MCF 10A (cell line): ENCODE data around the gene UBE2L6. TPM values are rescaled to one million over a fixed set of nuclear protein-coding genes. Genes with fewer than 3 reads are reported as not detected.
A peak's percentile ranks its signal among the peaks of the same experiment; 100 is the strongest.

Source experiments
- BruUV-seq: library from RNA; stranded (reverse); fragments of 400-500 nt; replicated peaks from 2 replicates; lab custom pipeline; 2021; lab: Mats Ljungman, UMichigan
- CTCF ChIA-PET: fragments of 300-600 bp; sonication (Branson Sonifier 250); formaldehyde crosslinking; extraction: SDS; loops from one replicate; lab custom pipeline; 2021; ENCODE audit warnings: antibody characterized with exemption, inconsistent platforms; lab: Yijun Ruan, JAX
- POLR2A ChIA-PET: fragments of 300-600, 350-650 bp; sonication (Branson Sonifier 250); formaldehyde crosslinking; extraction: SDS; loops from one replicate; lab custom pipeline; 2020; ENCODE audit warnings: antibody characterized with exemption, inconsistent platforms; lab: Yijun Ruan, JAX
- DNase-seq: peaks from one replicate; pipeline ENCODE4 v3.0.0-alpha.2; 2018; ENCODE audit not compliant: unreplicated experiment
- H3K27ac Mint-ChIP-seq: one replicate; pipeline ENCODE4 v1.8.0; 2022; ENCODE audit warnings: mild to moderate bottlenecking, low read depth, mixed read lengths; ENCODE audit not compliant: unreplicated experiment
- H3K27me3 Mint-ChIP-seq: one replicate; pipeline ENCODE4 v1.8.0; 2022; ENCODE audit warnings: mixed read lengths; ENCODE audit not compliant: insufficient read depth, unreplicated experiment
- H3K36me3 Mint-ChIP-seq: one replicate; pipeline ENCODE4 v1.8.0; 2022; ENCODE audit warnings: mild to moderate bottlenecking, moderate library complexity, mixed read lengths; ENCODE audit not compliant: insufficient read depth, unreplicated experiment
- H3K4me1 Mint-ChIP-seq: one replicate; pipeline ENCODE4 v1.8.0; 2022; ENCODE audit warnings: mixed read lengths; ENCODE audit not compliant: insufficient read depth, unreplicated experiment
- H3K4me3 Mint-ChIP-seq: one replicate; pipeline ENCODE4 v1.8.0; 2022; ENCODE audit warnings: mild to moderate bottlenecking, moderate library complexity, mixed read lengths; ENCODE audit not compliant: unreplicated experiment
- H3K9me3 Mint-ChIP-seq: one replicate; pipeline ENCODE4 v1.8.0; 2022; ENCODE audit warnings: mixed read lengths; ENCODE audit not compliant: unreplicated experiment
- intact Hi-C: fragments of 100-400 bp; cut with micrococcal nuclease; formaldehyde crosslinking; loops from 2 replicates; pipeline ENCODE4 v1.14.1; 2022
- total RNA-seq: library from RNA; stranded (reverse); gene quantifications from 2 replicates; pipeline ENCODE4 v1.2.3, GENCODE V29; 2022
- TF ChIP-seq, protein P1 (sequence below): fragments of 200-600 bp; IDR thresholded peaks from one replicate; pipeline ENCODE4 v1.8.0; 2022; ENCODE audit warnings: antibody characterized with exemption, mild to moderate bottlenecking; ENCODE audit not compliant: unreplicated experiment

The UBE2L6 gene
- total RNA-seq, 1 experiment from 2014 or later, result 17.0 TPM

DNA sequence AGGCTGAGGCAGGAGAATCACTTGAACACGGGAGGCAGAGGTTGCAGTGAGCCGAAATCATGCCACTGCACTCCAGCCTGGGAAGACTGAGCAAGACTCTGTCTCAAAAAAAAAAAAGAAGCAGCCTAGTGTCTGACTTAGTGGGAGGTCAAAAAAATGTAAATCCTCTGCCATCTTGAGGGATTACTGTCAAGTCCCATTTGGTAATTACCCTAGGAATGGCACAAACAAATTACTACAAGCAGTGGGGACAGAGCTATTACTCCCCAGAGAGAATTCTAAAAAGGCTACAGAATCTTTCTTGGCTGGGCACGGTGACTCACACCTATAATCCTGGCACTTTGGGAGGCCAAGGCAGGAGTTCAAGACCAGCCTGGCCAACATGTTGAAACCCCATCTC is 33.8 kb upstream of the UBE2L6 start:
- no peak overlapping the region for H3K27ac Mint-ChIP-seq
- POLR2A ChIA-PET, result no interaction called here
- CTCF ChIA-PET, result interaction anchor here (0.9 kb wide), 1 partner anchor 143 kb away, joined by 4 read pairs; no protein-coding TSS in a partner anchor

DNA sequence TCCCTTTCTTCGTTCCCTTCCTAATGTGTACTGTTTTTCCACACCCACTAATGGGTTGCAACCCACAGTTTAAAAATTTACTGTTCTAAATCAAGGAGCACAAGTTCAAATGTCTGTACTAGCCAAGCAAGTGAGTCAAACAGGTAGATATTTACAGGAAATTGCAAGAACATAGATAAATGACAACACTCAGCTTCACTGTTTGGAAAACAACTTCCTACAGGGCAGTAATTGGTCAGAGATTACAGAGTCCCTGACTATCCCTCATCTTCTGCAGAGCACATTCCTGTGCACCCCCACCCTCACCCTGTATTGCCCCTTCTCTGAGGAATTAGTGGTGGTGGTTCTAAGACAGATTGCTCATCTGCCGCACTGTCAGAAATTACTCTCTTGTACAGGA is 31.9 kb upstream of the UBE2L6 start:
- DNase-seq, result no peak
- CTCF ChIA-PET, result interaction anchor here (1.3 kb wide), 1 partner anchor 31 kb away, joined by 7 read pairs; no protein-coding TSS in a partner anchor
- intact Hi-C loops, result no loop called here

More for the DNA sequence above, 33.8 kb upstream of the UBE2L6 start:
- DNase-seq, result no peak
- H3K4me3 Mint-ChIP-seq, result no peak overlapping the region
- peaks cover 7% of the 10 kb centered on the region for H3K27me3 Mint-ChIP-seq
- intact Hi-C loops, result no loop called here
- TF ChIP-seq, protein P1, sequence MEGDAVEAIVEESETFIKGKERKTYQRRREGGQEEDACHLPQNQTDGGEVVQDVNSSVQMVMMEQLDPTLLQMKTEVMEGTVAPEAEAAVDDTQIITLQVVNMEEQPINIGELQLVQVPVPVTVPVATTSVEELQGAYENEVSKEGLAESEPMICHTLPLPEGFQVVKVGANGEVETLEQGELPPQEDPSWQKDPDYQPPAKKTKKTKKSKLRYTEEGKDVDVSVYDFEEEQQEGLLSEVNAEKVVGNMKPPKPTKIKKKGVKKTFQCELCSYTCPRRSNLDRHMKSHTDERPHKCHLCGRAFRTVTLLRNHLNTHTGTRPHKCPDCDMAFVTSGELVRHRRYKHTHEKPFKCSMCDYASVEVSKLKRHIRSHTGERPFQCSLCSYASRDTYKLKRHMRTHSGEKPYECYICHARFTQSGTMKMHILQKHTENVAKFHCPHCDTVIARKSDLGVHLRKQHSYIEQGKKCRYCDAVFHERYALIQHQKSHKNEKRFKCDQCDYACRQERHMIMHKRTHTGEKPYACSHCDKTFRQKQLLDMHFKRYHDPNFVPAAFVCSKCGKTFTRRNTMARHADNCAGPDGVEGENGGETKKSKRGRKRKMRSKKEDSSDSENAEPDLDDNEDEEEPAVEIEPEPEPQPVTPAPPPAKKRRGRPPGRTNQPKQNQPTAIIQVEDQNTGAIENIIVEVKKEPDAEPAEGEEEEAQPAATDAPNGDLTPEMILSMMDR, result no peak
- no peaks in the 10 kb centered on the region for H3K9me3 Mint-ChIP-seq
- H3K36me3 Mint-ChIP-seq, result no peaks in the 10 kb centered on the region
- no TSS peak for BruUV-seq
- H3K4me1 Mint-ChIP-seq, result peaks cover 8% of the 10 kb centered on the region

DNA sequence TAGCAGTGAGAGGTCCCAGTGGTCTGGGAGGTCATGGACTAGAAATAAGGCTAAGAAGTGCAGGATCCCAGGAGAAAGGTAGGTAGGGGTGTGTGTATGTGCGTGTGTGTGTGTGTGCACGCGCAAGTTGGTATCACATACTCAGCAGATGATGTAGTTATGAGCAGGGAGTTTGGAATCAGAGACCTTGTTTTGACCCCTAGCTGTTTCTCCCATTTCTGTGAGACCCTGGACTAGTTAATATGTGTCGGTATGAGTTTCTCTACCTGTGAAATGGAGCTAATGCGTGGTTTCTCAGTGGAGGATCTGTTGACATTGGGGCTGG is 31.3 kb upstream of the UBE2L6 start:
- TF ChIP-seq, protein P1, result no peak
- CTCF ChIA-PET, result no interaction called here
- Mint-ChIP-seq H3K4me3 (no peak overlapping the region), H3K27me3 (no peaks in the 10 kb centered on the region), H3K36me3 (no peaks in the 10 kb centered on the region), H3K9me3 (no peaks in the 10 kb centered on the region), H3K4me1 (peaks cover 8% of the 10 kb centered on the region), H3K27ac (no peak overlapping the region)
- BruUV-seq, result no TSS peak
- no peak for DNase-seq
- POLR2A ChIA-PET, result interaction anchor here (1.9 kb wide), 1 partner anchor 20 kb away, joined by 4 read pairs; no protein-coding TSS in a partner anchor
- intact Hi-C loops, result no loop called here

More for the DNA sequence above, 31.9 kb upstream of the UBE2L6 start:
- no peaks in the 10 kb centered on the region for H3K36me3 Mint-ChIP-seq
- peaks cover 8% of the 10 kb centered on the region for H3K4me1 Mint-ChIP-seq
- H3K27me3 Mint-ChIP-seq, result no peaks in the 10 kb centered on the region
- no TSS peak for BruUV-seq
- no peak overlapping the region for H3K4me3 Mint-ChIP-seq
- H3K9me3 Mint-ChIP-seq, result no peaks in the 10 kb centered on the region
- POLR2A ChIA-PET, result interaction anchor here (1.9 kb wide), 1 partner anchor 20 kb away, joined by 4 read pairs; no protein-coding TSS in a partner anchor
- no peak overlapping the region for H3K27ac Mint-ChIP-seq
- TF ChIP-seq, protein P1, result no peak

DNA sequence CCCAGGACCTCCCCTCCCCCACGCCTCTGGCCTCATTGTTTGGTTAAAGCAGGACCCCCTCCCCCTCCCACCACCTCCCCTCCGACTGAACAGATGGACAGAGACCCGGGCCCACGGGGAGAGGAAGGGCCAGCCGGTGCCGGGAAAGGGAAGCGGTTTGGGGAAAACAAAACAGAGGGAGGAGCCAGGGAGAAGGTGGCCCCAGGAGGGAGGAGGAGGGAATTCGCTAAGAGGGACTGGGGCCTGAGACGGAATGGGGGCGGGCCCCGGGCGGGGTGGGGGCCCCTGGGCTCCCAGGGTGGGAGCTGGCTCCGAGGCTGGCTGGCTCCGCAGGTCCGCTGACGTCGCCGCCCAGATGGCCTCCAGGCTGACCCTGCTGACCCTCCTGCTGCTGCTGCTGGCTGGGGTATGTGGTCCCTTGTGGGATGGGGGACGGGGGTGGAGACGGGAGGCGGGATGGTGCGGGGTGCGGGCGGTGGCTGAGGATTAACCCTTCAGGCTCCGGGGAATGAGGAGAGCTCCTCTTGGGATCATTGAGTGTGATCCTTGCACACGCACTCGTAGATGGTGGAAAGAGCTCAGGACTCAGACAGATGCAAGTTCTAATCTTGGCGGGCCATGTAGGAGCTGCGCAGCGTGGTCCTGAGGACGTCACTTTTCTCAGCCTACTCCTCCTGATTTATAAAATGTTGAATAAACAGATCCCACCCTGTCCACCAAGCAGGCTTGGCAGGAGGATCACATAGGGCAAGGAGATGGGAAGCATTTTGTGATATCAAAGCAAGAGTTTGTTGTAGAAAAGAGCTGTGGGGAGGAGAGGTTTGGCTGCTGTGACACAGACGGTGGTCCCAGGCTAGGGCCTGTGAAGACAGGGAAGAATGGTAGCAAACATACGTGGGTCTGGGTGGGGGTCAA is 30.7 kb upstream of the UBE2L6 start:
- no peak overlapping the region for H3K27ac Mint-ChIP-seq
- no peaks in the 10 kb centered on the region for H3K9me3 Mint-ChIP-seq
- no peaks in the 10 kb centered on the region for H3K27me3 Mint-ChIP-seq
- no peaks in the 10 kb centered on the region for H3K36me3 Mint-ChIP-seq
- peaks cover 8% of the 10 kb centered on the region for H3K4me1 Mint-ChIP-seq
- BruUV-seq, result no TSS peak
- TF ChIP-seq, protein P1, result no peak
- ChIA-PET CTCF (no interaction called here), POLR2A (interaction anchor here (1.9 kb wide), 1 partner anchor 21 kb away, joined by 4 read pairs; no protein-coding TSS in a partner anchor)
- DNase-seq, result no peak
- H3K4me3 Mint-ChIP-seq, result peak overlapping the region; percentile 23
- intact Hi-C loops, result no loop called here
